Stimulated activated CD4-positive, alpha-beta T cell treated with anti-CD3 and anti-CD28 coated beads, TNF-alpha, amount 100 ng/mL, for 48 hours (primary cell): ENCODE results near the gene FMN1.

Source experiments
- DNase-seq, 3 donors: peaks; one replicate each; pipeline ENCODE4 v3.0.0-alpha.2; 2020; ENCODE audit warnings: low read depth in 3 of 3

The FMN1 gene

DNA sequence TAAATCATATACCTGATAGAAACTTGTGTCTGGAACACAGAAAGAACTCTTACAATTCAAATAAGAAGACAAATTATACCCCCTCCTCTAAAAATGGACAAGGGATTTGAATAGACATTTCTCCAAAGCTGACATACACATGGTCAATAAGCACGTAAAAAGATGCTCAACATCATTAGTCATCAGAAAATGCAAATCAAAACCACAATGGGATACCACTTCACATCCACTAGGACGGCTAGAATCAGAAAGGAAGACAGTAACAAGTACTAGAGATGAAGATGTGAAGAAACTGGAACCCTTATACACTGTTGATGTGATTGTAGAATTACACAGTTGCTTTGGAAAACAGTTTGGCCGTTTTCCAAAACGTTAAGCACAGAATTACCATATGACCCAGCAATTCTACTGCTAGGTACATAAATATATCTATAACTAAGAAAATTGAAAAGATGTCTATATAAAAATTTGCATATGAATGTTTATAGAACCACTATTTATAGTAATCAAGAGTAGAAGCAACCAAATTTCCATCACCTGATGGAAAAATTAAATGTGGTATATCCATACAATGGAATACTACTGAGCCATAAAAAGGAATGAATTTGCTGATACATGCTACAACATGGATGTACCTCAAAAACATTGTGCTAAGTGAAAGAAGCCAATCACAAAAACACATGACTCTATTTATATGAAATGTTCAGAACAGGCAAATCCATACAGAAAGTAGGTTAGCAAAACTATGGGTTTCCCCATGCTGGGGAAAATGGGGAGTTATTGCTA lies 415.9 kb downstream of the FMN1 start:
- no peak for DNase-seq

- DNase-seq: no peak
These were observed 419.4 kb downstream of the FMN1 start for GRCh38 chr15:32775103-32775502.

DNA sequence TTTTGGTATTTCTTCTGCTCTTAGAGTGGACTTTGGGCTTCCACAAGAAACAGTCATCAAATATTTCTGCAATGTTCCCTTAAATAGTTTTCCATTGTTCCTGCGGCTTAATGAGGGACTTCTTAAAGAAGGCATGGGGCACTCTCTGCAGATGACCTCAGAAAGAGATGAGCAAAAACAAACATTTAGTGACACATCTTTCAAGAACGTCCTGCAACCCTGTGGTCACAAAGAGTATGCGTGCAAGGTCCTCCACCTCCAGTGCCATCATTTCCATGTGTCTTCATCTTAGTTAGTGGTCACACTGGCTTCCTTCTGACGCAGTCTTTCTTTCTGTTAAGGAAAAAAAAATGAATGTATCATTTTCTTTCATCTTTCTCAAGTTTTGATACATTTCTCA lies 420.5 kb downstream of the FMN1 start:
- no peak for DNase-seq

GRCh38 chr15:32767236-32767635 lies 427.3 kb downstream of the FMN1 start:
- no peak for DNase-seq

- no peak for DNase-seq
These were observed 428.4 kb downstream of the FMN1 start for GRCh38 chr15:32766101-32766500.

- no peak for DNase-seq
These were observed 429.3 kb downstream of the FMN1 start for GRCh38 chr15:32765236-32765635.

- DNase-seq: no peak
These were observed 431.2 kb downstream of the FMN1 start for GRCh38 chr15:32763295-32763694.

DNA sequence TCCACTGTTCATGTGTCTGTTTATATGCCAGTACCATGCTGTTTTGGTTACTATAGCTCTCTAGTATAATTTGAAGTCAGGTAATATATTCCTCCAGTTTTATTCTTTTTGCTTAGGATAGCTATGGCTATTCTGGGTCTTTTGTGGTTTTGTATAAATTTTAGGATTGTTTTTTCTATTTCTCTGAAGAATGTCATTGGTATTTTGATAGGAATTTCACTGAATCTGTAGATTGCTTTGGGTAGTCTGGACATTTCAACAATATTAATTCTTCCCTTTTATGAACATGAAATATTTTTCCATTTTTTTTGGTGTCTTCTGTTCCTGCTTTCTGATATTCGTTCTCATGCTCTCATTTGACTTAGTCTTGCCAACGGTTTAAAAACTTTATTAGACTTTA lies 437.1 kb downstream of the FMN1 start:
- DNase-seq: no peak

- no peak for DNase-seq
These were observed 443.5 kb downstream of the FMN1 start for GRCh38 chr15:32750979-32751378.

DNA sequence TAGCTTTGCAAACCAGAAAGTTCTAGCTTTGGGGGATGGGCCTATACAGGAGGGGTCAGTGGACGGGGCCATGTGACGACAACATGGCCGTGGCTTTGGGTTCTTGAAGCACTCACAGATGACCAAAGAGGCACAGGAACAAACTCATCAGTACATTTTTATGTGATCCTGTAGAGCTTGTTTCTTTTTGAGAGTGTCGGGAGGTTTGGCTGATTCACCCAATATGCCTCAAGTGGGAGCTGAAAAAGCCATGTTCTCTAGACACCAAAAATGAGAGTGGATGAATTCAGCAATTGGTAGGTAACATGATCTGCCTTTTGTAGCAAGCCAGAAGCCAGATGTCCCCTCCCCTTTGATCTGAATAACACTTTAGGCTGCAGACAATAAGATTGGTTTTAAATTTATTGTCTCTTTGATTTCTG lies 446.6 kb downstream of the FMN1 start:
- no peak for DNase-seq

DNA sequence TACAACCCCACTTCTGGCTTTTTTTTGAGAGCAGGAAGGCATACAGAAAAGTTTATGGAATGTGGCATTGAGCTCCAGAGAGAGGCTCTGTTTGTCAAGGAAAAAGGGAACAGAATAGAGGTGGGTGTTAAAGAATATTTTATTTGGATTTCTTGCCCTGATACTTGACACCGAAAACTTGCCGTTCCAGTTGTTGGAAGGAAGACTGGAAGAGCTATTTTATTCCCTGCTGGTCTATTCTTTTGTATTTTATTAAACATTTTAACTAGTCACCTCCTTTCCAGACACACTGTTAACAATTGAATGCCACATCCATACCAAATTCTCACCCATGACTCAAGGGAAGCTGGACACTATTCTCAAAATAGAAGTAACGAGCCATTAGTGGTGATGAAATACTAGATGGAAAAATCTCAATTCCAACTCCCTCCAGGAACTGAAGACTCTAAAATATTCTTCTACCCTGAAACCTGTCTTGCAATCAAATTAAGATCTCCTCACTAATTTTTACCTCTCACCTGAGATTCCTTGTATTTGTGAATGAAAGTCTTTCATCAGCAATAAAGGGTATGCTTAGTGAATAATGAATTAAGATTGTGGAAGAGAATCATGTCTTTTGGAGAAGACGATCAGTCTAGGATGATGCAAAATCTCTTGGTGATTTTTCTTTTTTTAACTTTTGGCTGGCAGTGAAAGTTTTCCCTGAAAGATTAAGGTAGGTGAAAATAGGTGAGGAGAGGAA lies 448.2 kb downstream of the FMN1 start:
- DNase-seq: no peak

DNA sequence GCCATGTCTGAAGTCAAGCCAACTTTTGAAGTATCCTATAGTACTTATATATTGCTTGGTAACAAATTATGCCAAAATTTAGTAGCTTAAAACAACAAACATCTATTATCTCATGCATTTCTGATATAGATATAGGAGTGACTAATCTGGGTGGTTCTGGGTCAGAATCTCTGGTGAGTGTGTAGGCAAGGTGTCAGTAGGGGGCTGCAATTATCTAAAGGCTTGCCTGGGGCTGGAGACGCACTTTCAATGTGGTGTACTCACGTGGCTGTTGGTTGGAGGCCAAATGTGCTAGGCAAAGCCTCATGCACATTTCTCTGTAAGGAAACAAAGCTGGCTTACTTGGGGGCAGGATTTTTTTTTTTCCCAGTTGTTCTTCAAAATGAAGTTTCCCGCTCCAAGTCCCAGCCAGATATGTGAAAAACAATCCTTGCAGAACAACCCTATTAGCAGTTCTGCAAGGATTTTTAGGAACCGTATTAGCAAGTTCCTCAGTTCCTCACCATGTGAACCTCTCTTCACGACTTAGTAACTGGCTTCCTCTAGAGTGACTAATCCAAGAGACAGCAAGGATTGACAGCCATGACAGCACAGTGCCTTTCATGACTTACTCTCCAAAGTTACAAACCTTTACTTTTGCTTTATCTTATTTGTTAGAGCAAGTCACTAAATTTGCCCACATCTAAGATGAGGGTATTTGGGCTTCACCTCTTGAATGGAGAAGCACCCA lies 450.9 kb downstream of the FMN1 start:
- no peak for DNase-seq

- no peak for DNase-seq
These were observed 454.9 kb downstream of the FMN1 start for GRCh38 chr15:32739522-32740063.

DNA sequence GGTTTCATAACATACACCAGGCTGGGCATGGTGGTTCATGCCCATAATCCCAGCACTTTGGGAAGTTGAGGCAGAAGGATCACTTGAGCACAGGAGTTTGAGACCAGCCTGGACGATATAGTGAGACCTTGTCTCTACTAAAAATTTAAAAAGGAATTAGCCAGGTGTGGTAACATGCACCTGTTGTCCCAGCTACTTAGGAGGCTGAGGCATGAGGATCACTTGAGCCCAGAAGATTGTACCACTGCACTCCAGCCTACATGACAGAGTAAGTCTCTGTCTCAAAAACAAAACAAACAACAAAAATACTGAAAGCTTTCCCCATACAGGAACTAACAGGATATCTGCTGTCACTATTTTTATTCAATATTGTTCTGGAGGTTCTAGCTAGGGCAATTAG lies 455.8 kb downstream of the FMN1 start:
- DNase-seq: no peak

DNA sequence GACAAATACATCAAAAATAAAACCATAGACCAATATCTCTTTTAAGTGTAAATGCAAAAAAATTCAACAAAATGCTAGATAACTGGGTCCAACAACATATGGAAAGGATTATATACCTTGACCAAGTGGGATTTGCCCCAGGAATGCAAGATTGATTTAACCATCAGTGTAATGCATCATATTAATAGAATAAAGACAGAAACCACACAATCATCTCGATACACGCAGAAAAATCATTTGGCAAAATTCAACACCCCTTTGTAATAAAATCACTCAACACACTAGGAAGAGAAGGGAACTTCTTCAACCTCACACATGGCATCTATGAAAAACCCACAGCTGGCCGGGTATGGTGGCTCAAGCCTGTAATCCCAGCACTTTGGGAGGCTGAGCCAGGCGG lies 457.2 kb downstream of the FMN1 start:
- no peak for DNase-seq

GRCh38 chr15:32736701-32737061 lies 457.8 kb downstream of the FMN1 start:
- no peak for DNase-seq

DNA sequence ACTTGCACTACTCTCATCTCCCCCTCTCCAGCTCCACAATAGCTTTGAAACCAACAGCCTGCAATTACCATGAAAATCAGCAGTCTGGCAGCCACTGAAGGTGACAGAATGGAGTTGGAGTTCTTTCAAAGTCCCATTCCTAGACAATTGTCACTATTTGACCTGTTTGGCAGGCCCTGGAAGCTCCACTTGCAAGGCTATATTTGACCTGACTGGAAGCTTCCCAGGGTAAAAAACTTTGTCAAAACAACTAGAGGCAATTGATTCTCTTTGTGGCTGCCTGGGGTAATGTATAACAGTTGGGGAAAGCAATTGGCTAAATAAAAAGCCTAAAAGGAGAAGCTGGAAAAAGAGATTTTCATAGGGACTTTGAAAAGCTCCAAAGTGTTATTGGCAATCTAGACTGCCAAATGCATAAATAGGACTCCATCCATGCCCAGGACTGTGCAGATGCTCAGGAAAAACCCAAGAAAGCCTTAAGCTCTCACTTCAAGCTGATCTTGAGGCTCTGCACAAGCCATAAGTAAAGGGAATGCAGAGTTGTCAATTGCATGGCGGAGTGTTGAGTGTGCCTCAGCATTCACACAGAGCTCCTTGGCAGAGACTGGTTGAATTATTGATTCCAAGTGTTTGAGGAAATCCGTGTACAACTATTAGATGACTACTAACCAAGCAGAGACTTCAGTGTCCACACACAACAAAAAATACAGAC lies 458.4 kb downstream of the FMN1 start:
- no peak for DNase-seq

DNA sequence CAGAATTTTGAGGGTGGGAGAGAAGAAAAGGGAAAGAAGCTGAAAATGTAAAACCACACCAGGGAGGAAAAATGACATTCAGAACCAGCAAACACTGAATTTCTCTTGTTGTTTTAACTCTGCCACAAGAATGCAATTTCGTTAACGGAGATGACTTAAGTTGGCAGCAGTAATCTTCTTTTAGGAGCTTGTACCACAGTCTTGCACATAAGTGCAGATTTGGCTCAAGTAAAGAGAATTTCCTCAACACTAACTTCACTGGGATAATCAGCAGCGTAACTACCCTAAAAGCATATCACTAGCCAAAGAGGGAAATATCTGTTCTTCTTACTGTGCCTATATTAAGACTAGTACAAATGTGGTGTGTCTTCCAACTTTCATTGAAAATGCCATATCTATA lies 461.2 kb downstream of the FMN1 start:
- no peak for DNase-seq

- DNase-seq: no peak
These were observed 461.8 kb downstream of the FMN1 start for GRCh38 chr15:32732574-32733157.

GRCh38 chr15:32730677-32731654 lies 463.5 kb downstream of the FMN1 start:
- no peak for DNase-seq
